GM20000 (cell line): ENCODE data around the gene PGGHG.

Source experiments
- DNase-seq: peaks from one replicate; pipeline ENCODE4 v3.0.0; 2012; ENCODE audit warnings: low spot score
- CTCF ChIP-seq: IDR thresholded peaks from 2 replicates; pipeline ENCODE4 v1.5.1; 2012; ENCODE audit warnings: mild to moderate bottlenecking, control low read depth; ENCODE audit errors: extremely low read depth, missing control alignments

PGGHG gene

DNA sequence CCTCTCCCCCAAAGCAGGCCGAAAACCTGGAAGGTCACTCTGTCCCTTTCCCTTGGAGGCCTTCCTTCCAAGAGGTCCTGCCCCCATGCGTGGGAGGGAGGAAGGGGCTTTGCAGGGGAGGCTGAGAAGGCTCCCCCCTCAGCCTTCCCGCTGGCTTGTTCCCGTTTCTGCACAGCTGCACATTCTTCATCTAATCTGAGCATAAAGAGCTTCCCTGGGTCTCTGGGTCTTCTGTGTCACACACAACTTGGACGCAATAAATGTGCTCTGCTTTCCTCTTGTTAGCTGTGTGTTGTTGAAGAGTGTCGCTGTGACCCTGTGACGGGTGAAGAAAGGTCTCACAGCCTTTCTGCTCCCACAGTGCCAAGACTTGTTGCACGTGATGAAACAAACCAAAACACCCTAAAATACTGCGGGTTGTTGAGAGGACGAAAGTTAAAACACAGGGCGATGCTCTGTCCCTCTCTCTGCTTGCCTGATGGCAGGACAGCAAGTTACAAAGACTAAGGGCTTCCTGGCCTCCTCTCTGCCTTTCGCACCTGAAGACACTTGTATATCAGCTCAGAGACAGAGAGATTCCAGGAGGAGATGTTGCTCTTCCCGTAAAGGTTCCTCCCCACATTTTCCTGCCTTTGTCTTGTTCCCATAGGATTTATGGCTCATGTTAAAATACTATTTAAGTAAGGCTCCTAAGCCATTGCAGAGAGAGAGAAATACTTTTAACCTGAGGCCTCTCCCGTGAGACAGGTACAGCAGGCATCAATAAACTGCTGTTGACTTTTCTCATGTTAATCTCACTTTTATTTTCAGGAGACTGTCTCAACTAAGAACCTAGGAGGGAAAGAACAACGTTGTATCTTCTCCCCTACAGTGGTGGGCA lies 47.1 kb downstream of the PGGHG start:
- no peak for DNase-seq
- TF ChIP-seq CTCF = no peak

GRCh38 chr11:336659-337198 lies 47.8 kb downstream of the PGGHG start:
- TF ChIP-seq CTCF = no peak
- DNase-seq = no peak

- TF ChIP-seq CTCF = no peak
- no peak for DNase-seq
Observed at GRCh38 chr11:337711-338110, 48.8 kb downstream of the PGGHG start.

DNA sequence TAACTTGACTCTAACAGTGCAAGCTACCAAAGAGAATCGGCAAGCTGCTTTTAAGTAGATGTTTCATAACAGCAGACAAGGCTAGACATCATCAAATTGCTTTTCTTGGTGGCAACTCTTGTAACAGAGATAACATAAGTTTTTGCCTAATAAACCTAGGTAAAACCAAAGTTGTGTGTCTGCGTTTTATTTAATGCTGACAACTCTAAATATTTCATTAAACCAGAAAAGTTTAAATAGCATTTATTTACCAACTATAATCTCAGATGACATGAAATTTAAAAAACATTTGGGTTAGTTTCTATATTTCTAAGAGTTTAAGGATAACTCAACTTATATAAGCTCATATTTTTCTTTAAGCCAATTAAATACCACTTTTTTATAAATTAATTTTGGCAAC lies 51.0 kb downstream of the PGGHG start:
- DNase-seq = no peak
- no peak for TF ChIP-seq CTCF

- TF ChIP-seq CTCF = no peak
- DNase-seq = no peak
Observed at GRCh38 chr11:340539-341512, 51.9 kb downstream of the PGGHG start.

- no peak for DNase-seq
- no peak for TF ChIP-seq CTCF
Observed at GRCh38 chr11:342328-342727, 53.4 kb downstream of the PGGHG start.
